ENCODE data around the gene PHYH.
"Not testable (repeated sequence)": the region's sequence is repeated elsewhere in the genome, so short reads cannot be mapped to it uniquely, and the experiment has no call there.

PHYH gene

GRCh38 chr10:13236638-13237037 lies 63.2 kb downstream of the PHYH start:
- Histone ChIP-seq H3K4me3 (ENCODE audit: low read depth, low read length) (no peak overlapping the region), H3K36me3 (replicated peaks) (no peaks in the 10 kb centered on the region), H3K27ac (no peak overlapping the region), H3K27me3 (replicated peaks) (no peaks in the 10 kb centered on the region)
- DNase-seq = no peak
- TF ChIP-seq CTCF (IDR thresholded peaks at IDR 0.05; ENCODE audit: low read depth, low read length, missing control alignments) = no peak
- in situ Hi-C loops (cut with HindIII; ENCODE audit: low pct_ligation_motif_present, low sequenced_read_pairs) = no loop called here

GRCh38 chr10:13234736-13235135 lies 65.1 kb downstream of the PHYH start:
- DNase-seq; H3K4me3 ChIP-seq (ENCODE audit: low read depth, low read length); H3K27me3 ChIP-seq (replicated peaks); in situ Hi-C loops (cut with HindIII; ENCODE audit: low pct_ligation_motif_present, low sequenced_read_pairs); H3K36me3 ChIP-seq (replicated peaks); H3K27ac ChIP-seq: not testable (repeated sequence)

GRCh38 chr10:13234172-13234571 lies 65.7 kb downstream of the PHYH start, which contains the start of gene UCMA:
TSS of gene UCMA (minus strand) at chr10:13234374. CDS start at chr10:13234258, 116 bp downstream.
- no peak for TF ChIP-seq CTCF (IDR thresholded peaks at IDR 0.05; ENCODE audit: low read depth, low read length, missing control alignments)
- in situ Hi-C loops (cut with HindIII; ENCODE audit: low pct_ligation_motif_present, low sequenced_read_pairs) = no loop called here
- Histone ChIP-seq H3K36me3 (replicated peaks) (no peaks in the 10 kb centered on the region), H3K4me3 (ENCODE audit: low read depth, low read length) (no peak within 1 kb of the TSS), H3K27me3 (replicated peaks) (peaks cover 3% of the 10 kb centered on the region), H3K27ac (no peak within 1 kb of the TSS)
- DNase-seq = no peak

- no peak overlapping the region for H3K4me3 ChIP-seq (ENCODE audit: low read depth, low read length)
- H3K27me3 ChIP-seq (replicated peaks) = peaks cover 3% of the 10 kb centered on the region
- in situ Hi-C loops (cut with HindIII; ENCODE audit: low pct_ligation_motif_present, low sequenced_read_pairs) = no loop called here
- no peaks in the 10 kb centered on the region for H3K36me3 ChIP-seq (replicated peaks)
- H3K27ac ChIP-seq = no peak overlapping the region
- TF ChIP-seq CTCF (IDR thresholded peaks at IDR 0.05; ENCODE audit: low read depth, low read length, missing control alignments) = no peak
- no peak for DNase-seq
Observed at GRCh38 chr10:13233358-13233757, 66.5 kb downstream of the PHYH start.

GRCh38 chr10:13231808-13232207 lies 68.1 kb downstream of the PHYH start:
- no peak overlapping the region for H3K4me3 ChIP-seq (ENCODE audit: low read depth, low read length)
- H3K27ac ChIP-seq = no peak overlapping the region
- H3K27me3 ChIP-seq (replicated peaks) = peaks cover 3% of the 10 kb centered on the region
- DNase-seq = no peak
- H3K36me3 ChIP-seq (replicated peaks) = no peaks in the 10 kb centered on the region
- in situ Hi-C loops (cut with HindIII; ENCODE audit: low pct_ligation_motif_present, low sequenced_read_pairs) = no loop called here
- TF ChIP-seq CTCF (IDR thresholded peaks at IDR 0.05; ENCODE audit: low read depth, low read length, missing control alignments) = no peak

GRCh38 chr10:13231190-13231589 lies 68.7 kb downstream of the PHYH start:
- Histone ChIP-seq H3K4me3 (ENCODE audit: low read depth, low read length) (no peak overlapping the region), H3K36me3 (replicated peaks) (no peaks in the 10 kb centered on the region), H3K27ac (no peak overlapping the region), H3K27me3 (replicated peaks) (peaks cover 3% of the 10 kb centered on the region)
- TF ChIP-seq CTCF (IDR thresholded peaks at IDR 0.05; ENCODE audit: low read depth, low read length, missing control alignments) = no peak
- in situ Hi-C loops (cut with HindIII; ENCODE audit: low pct_ligation_motif_present, low sequenced_read_pairs) = no loop called here
- no peak for DNase-seq

Measured in brain microvascular endothelial cell (primary cell).